ENCODE measurements around the gene PPM1H.
A peak's percentile ranks its signal among the peaks of the same experiment; 100 is the strongest.
"Not testable (repeated sequence)": the region's sequence is repeated elsewhere in the genome, so short reads cannot be mapped to it uniquely, and the experiment has no call there.

Gene PPM1H

GRCh38 chr12:62846491-62846890, 88.5 kb downstream of the PPM1H start:
- FAIRE-seq = no peak
- DNase-seq (ENCODE audit: extremely low spot score, insufficient read length, low read depth) = no peak

DNA sequence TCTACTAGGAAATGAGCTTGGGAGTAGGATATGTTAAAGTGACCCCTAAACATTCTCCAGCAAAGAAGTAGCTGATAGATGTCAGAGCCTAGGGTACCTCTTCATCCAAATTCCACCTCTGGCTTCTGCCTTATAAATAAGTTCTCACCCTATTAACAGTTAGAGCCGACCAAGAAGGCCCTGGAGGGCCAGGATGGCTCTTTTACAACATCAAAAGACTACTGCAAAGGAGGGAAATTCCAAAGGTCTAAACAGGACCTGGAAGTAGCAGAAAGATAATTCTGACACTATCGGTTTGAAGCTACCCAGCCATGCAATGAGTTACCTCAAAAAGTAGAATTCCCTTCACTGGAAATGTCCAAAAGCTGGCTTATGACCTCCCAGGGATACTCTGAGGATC, 90.0 kb downstream of the PPM1H start:
- DNase-seq (ENCODE audit: extremely low spot score, insufficient read length, low read depth) = no peak
- no peak for FAIRE-seq

DNA sequence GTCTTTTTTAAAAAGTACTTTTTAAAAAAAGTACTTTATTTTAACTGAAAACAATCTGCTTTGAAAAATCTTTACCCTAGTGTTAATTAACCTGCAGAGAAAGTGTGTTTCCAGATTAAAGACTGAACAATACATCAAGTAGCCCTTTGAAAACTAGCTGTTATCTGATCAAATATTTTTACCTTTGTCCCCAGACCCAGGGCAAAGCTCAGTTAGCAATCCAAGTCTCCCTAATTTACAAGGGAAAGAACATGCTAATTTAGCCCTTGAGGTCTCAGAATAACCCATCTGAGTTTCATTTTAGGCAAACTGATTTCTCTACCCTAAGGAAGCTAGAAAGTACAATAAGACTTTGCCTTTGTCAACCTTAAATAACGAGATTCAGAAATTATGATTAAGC, 91.2 kb downstream of the PPM1H start:
- DNase-seq (ENCODE audit: extremely low spot score, insufficient read length, low read depth) = no peak
- no peak for FAIRE-seq

DNA sequence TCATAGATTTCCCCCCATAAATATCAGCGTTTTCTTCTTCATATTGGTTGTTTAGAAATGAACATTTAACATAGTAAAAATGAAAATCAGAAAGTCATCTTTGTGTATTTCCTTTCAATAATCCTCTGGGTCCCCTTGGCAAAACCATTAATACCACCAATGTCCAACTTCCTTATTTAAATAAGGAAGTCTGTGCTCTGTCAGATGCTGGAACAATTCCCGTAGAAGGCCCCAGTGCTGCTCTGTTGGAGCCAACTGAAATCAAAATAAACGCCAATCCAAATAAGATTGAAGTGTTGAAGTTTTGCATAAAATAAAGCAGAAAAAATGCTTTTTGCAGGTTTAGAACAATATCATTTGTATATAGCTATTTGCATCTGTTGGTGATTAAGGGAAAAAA, 93.1 kb downstream of the PPM1H start:
- no peak for DNase-seq (ENCODE audit: extremely low spot score, insufficient read length, low read depth)
- FAIRE-seq = no peak

DNA sequence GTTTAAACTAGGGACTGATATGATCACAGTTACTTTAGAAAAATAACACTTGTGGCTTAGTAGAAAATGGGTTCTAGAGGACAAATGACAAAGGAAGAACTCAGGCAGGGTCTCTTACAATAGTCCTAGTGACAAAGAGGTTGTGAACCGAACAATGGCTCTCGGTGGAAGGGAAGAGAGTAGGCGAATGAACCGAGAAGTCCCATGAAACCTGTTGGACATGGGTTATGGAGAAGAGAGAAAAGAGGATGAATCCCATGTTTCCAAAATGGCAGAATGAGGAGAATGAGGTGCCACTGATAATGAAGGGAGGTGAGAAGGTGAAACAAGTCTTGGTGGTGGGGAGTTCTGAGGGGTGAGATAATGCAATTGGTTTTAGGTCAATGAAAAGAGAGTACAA, 94.1 kb downstream of the PPM1H start:
- FAIRE-seq (no peak), DNase-seq (ENCODE audit: extremely low spot score, insufficient read length, low read depth) (no peak)

DNA sequence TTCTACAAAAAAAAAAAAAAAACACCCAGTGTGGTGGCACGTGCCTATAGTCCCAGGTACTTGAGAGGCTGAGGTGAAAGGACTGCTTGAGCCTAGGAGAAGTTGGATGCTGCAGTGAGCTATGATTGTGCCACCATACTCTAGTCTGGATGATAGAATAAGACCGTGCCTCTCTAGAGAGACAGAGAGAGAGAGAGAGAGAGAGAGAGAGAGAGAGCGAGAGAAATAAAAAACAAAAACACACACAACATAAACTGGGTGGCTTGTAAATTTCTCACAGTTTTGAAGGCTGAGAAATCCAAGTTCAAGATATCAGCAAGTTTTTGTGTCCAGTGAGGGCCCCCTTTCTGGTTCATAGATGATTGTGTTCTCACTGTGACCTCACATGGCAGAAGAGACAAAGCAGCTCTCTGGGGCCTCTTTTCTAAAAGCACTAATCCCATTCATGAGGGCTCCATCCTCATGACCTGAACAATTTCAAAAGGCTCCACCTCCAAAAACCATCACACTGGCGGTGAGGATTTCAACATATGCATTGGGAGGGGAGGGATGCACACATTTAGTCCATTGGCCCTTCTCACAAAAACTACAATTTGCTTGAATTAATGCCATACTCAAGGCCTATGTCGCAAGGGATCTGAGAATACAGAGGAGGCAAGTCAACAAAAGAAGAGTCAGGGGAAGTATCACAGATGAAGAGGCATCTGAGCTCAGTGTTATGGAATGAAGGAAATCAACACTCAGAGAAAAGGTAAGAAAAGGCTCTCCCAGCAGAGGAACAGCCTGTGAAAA, 94.9 kb downstream of the PPM1H start:
- FAIRE-seq (no peak), DNase-seq (ENCODE audit: extremely low spot score, insufficient read length, low read depth) (no peak)

GRCh38 chr12:62834971-62835547, 99.9 kb downstream of the PPM1H start:
- DNase-seq (ENCODE audit: extremely low spot score, insufficient read length, low read depth) (no peak), FAIRE-seq (no peak)

- DNase-seq (ENCODE audit: extremely low spot score, insufficient read length, low read depth) (no peak), FAIRE-seq (no peak)
These were observed 100.5 kb downstream of the PPM1H start for GRCh38 chr12:62834406-62834805.

- DNase-seq (ENCODE audit: extremely low spot score, insufficient read length, low read depth) = no peak
- no peak for FAIRE-seq
These were observed 101.3 kb downstream of the PPM1H start for GRCh38 chr12:62833634-62834033.

GRCh38 chr12:62832558-62832957, 102.4 kb downstream of the PPM1H start:
- FAIRE-seq = no peak

GRCh38 chr12:62832027-62832426, 102.9 kb downstream of the PPM1H start:
- DNase-seq (ENCODE audit: extremely low spot score, insufficient read length, low read depth) (no peak), FAIRE-seq (no peak)

More at GRCh38 chr12:62832558-62832957, 102.4 kb downstream of the PPM1H start:
- DNase-seq (ENCODE audit: extremely low spot score, insufficient read length, low read depth) = no peak

GRCh38 chr12:62827855-62828254, 107.1 kb downstream of the PPM1H start:
- no peak for DNase-seq (ENCODE audit: extremely low spot score, insufficient read length, low read depth)
- no peak for FAIRE-seq

- FAIRE-seq (no peak), DNase-seq (ENCODE audit: extremely low spot score, insufficient read length, low read depth) (no peak)
These were observed 107.9 kb downstream of the PPM1H start for GRCh38 chr12:62827042-62827441.

DNA sequence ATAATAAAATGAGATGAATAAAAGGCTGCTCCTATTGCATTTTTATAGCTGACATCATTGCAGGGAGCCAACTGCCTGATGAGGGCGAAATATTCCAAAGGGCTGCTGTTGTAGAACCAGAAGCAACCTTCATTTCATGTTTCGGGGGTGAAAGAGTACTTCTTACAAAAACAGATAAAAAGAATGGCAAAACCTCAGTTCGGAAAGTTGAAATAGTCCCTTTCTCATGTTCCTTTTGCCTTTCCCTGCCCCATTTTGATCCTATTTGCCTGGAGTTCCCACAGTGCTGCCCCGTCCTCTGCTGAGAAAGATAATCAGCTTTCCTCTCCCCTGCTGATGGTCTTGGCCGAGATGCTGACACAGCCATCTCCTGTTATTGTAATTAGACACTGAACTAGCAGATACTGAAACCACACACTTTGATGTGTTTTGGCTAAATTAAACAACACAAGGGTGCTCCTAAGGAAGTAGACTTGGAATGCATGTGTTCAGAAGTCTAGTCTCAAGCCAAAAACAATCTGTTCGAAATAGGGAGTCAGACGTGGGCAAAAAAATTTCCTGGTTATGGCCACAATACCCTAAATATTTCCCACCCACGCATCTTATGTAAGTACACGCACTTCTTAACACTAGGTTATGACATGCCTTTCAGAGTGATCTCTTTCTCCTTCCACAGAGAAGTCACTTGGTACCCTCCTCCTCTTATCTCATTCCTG, 117.2 kb downstream of the PPM1H start:
- no peak for FAIRE-seq
- no peak for DNase-seq (ENCODE audit: extremely low spot score, insufficient read length, low read depth)

- DNase-seq (ENCODE audit: extremely low spot score, insufficient read length, low read depth) = no peak
- no peak for FAIRE-seq
These were observed 120.7 kb downstream of the PPM1H start for GRCh38 chr12:62814243-62814642.

DNA sequence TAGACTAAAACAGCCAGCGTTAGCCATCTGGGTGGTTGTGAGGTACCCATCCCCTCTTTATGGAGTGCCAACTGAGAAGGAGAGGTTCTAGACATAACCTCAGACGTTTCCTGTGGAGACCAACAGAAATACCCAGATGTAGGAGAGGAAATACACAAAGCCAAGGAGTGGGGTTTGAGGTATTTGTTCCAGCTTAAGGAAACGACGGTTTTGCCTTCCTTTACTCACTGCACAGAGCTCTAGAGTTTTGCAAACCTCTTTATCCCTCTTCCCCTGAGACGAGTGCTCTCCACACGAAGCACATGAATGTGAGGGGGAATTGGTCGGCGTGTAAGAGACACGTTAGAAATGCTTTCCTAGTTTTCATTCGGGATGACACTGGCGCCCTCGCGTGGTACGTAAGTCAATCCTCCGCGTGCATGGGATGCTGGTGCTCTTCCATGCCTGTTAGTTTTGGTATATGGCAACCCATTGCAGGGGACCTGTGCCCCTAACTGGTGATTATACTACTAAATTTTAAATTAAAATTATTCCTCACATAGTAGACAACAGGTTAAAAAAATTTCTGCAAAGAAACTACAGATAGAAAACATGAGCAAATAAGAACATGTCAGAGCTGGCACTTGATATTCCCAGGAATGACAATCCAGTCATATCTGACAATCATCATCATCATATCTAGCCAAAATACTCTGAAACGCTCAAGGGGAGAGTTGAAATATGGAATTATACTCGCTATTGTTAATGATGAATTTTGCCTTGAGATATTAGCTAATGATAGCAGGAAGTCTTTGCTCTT, 121.7 kb downstream of the PPM1H start:
- DNase-seq (ENCODE audit: extremely low spot score, insufficient read length, low read depth) (no peak), FAIRE-seq (peak; percentile 75)

DNA sequence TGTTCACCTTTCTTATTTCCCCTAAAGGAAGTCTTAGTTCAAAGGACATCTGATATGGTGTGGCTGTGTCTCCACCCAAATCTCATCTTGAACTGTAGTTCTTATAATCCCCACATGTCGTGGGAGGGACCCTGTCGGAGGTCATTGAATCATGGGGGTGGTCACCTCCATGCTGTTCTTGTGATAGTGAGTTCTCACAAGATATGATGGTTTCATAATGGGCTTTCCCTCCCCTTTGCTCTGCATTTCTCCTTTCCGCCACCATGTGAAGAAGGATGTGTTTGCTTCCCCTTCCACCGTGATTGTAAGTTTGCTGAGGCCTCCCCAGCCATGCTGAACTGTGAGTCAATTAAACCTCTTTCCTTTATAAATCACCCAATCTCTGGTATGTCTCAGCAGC, 123.5 kb downstream of the PPM1H start:
- FAIRE-seq; DNase-seq (ENCODE audit: extremely low spot score, insufficient read length, low read depth): not testable (repeated sequence)

- no peak for DNase-seq (ENCODE audit: extremely low spot score, insufficient read length, low read depth)
- FAIRE-seq = no peak
These were observed 126.6 kb downstream of the PPM1H start for GRCh38 chr12:62808166-62808879.

GRCh38 chr12:62806893-62807292, 128.1 kb downstream of the PPM1H start:
- FAIRE-seq = no peak
- no peak for DNase-seq (ENCODE audit: extremely low spot score, insufficient read length, low read depth)
